GM20000 (cell line): ENCODE results near the gene TRAF3.

ENCODE experiments used
- DNase-seq: peaks from one replicate; pipeline ENCODE4 v3.0.0; 2012; ENCODE audit warnings: low spot score
- CTCF ChIP-seq: IDR thresholded peaks from 2 replicates; pipeline ENCODE4 v1.5.1; 2012; ENCODE audit warnings: mild to moderate bottlenecking, control low read depth; ENCODE audit errors: extremely low read depth, missing control alignments

TRAF3 gene

GRCh38 chr14:102826161-102826560, 48.9 kb downstream of the TRAF3 start:
- DNase-seq: no peak
- no peak for TF ChIP-seq CTCF

- TF ChIP-seq CTCF: no peak
- no peak for DNase-seq
These were observed 49.8 kb downstream of the TRAF3 start for GRCh38 chr14:102826751-102827675.

GRCh38 chr14:102827716-102828115, 50.5 kb downstream of the TRAF3 start:
- DNase-seq: no peak
- TF ChIP-seq CTCF: no peak

- DNase-seq: no peak
- TF ChIP-seq CTCF: no peak
These were observed 50.9 kb downstream of the TRAF3 start for GRCh38 chr14:102828151-102828550.

- TF ChIP-seq CTCF: no peak
- no peak for DNase-seq
These were observed 51.8 kb downstream of the TRAF3 start for GRCh38 chr14:102829016-102829548.

GRCh38 chr14:102830474-102831045, 53.3 kb downstream of the TRAF3 start:
- no peak for DNase-seq
- TF ChIP-seq CTCF: no peak

GRCh38 chr14:102831163-102831804, 54.0 kb downstream of the TRAF3 start:
- no peak for TF ChIP-seq CTCF

More at GRCh38 chr14:102831163-102831804, 54.0 kb downstream of the TRAF3 start:
- DNase-seq: no peak
